RWPE1 (cell line): ENCODE results near the gene P2RX5.
A peak's percentile ranks its signal among the peaks of the same experiment; 100 is the strongest.
"Not testable (repeated sequence)": the region's sequence is repeated elsewhere in the genome, so short reads cannot be mapped to it uniquely, and the experiment has no call there.

ENCODE experiments used
- CTCF ChIA-PET: fragments of 350-600 bp; sonication (Branson Sonifier 250); formaldehyde crosslinking; extraction: SDS; loops from one replicate; lab custom pipeline; 2021; lab: Yijun Ruan, JAX
- POLR2A ChIA-PET: fragments of 400-600 bp; formaldehyde crosslinking; extraction: SDS; loops from one replicate; lab custom pipeline; 2020; ENCODE audit warnings: antibody characterized with exemption; ENCODE audit not compliant: low non-redundant PET; lab: Yijun Ruan, JAX
- DNase-seq: peaks from one replicate; pipeline ENCODE4 v3.0.0; 2012; ENCODE audit warnings: low spot score
- H3K27ac ChIP-seq: fragments of 450-650 bp; 2 replicates; pipeline ENCODE4 v1.5.1; 2017
- CTCF ChIP-seq: fragments of 450-650 bp; conservative IDR thresholded peaks from 2 replicates; pipeline ENCODE4 v1.5.1; 2017; ENCODE audit warnings: low read depth, mild to moderate bottlenecking

Gene P2RX5

GRCh38 chr17:3718201-3718600, 22.2 kb upstream of the P2RX5 start:
- DNase-seq, result no peak
- H3K27ac ChIP-seq, result no peak overlapping the region
- no peak for TF ChIP-seq CTCF
- POLR2A ChIA-PET, result no interaction called here
- CTCF ChIA-PET, result no interaction called here

GRCh38 chr17:3715296-3715695, 19.3 kb upstream of the P2RX5 start:
- POLR2A ChIA-PET, result no interaction called here
- no peak for TF ChIP-seq CTCF
- CTCF ChIA-PET, result no interaction called here
- DNase-seq, result no peak
- H3K27ac ChIP-seq, result no peak overlapping the region

GRCh38 chr17:3712811-3713463, 17.0 kb upstream of the P2RX5 start:
- no peak for DNase-seq
- ChIA-PET CTCF (no interaction called here), POLR2A (no interaction called here)
- H3K27ac ChIP-seq, result no peak overlapping the region
- TF ChIP-seq CTCF, result no peak

- no peak for TF ChIP-seq CTCF
- no peak overlapping the region; the same call in 1 of the 2 replicates for H3K27ac ChIP-seq
- ChIA-PET POLR2A (interaction anchor here (0.7 kb wide), 1 partner anchor 1306 kb away, joined by 5 read pairs; no protein-coding TSS in a partner anchor), CTCF (interaction anchor here (0.7 kb wide), 1 partner anchor 77 kb away, joined by 4 read pairs; no protein-coding TSS in a partner anchor)
- peak; percentile 36 for DNase-seq
These were observed 15.0 kb upstream of the P2RX5 start for GRCh38 chr17:3710951-3711383.

GRCh38 chr17:3708366-3708765, 12.4 kb upstream of the P2RX5 start:
- no peak for DNase-seq
- no peak overlapping the region for H3K27ac ChIP-seq
- ChIA-PET CTCF (no interaction called here), POLR2A (no interaction called here)
- no peak for TF ChIP-seq CTCF

GRCh38 chr17:3705718-3705984, 9.7 kb upstream of the P2RX5 start:
- POLR2A ChIA-PET, result interaction anchor here (0.6 kb wide), 1 partner anchor 15 kb away, joined by 3 read pairs; no protein-coding TSS in a partner anchor
- DNase-seq, H3K27ac ChIP-seq, CTCF ChIA-PET: not testable (repeated sequence)

GRCh38 chr17:3704931-3705717, 9.2 kb upstream of the P2RX5 start:
- no peak for DNase-seq
- no peak for TF ChIP-seq CTCF
- H3K27ac ChIP-seq, result no peak overlapping the region
- ChIA-PET CTCF (no interaction called here), POLR2A (interaction anchor here (0.6 kb wide), 1 partner anchor 16 kb away, joined by 3 read pairs; no protein-coding TSS in a partner anchor)

- CTCF ChIA-PET, H3K27ac ChIP-seq, DNase-seq, POLR2A ChIA-PET: not testable (repeated sequence)
These were observed 6.1 kb upstream of the P2RX5 start for GRCh38 chr17:3702041-3702539.
